Stimulated activated CD4-positive, alpha-beta T cell treated with anti-CD3 and anti-CD28 coated beads, Interleukin-12 subunit alpha, Interleukin-12 subunit beta, amount 100 ng/mL, for 48 hours (primary cell): ENCODE measurements around the gene S100B.

Experiments used
- DNase-seq, 3 donors: peaks; one replicate each; pipeline ENCODE4 v3.0.0-alpha.2; 2020; ENCODE audit warnings: low read depth in 2 of 3, low spot score in 1 of 3

The S100B gene

GRCh38 chr21:46562472-46562871, 42.4 kb downstream of the S100B start:
- DNase-seq: no peak

GRCh38 chr21:46561445-46562090, 43.3 kb downstream of the S100B start:
- DNase-seq: no peak

GRCh38 chr21:46560568-46561444, 44.1 kb downstream of the S100B start:
- no peak for DNase-seq

GRCh38 chr21:46559291-46559983, 45.4 kb downstream of the S100B start:
- DNase-seq: peak; percentile 44 to 59 (median 53)

GRCh38 chr21:46557919-46558392, 46.9 kb downstream of the S100B start:
- no peak for DNase-seq

- no peak for DNase-seq
Measured at GRCh38 chr21:46557469-46557868, 47.4 kb downstream of the S100B start.

- DNase-seq: no peak
Measured at GRCh38 chr21:46556802-46557201, 48.1 kb downstream of the S100B start.

- DNase-seq: no peak
Measured at GRCh38 chr21:46555678-46556077, 49.2 kb downstream of the S100B start.

- no peak for DNase-seq
Measured at GRCh38 chr21:46555225-46555617, 49.7 kb downstream of the S100B start.

GRCh38 chr21:46554431-46555224, 50.3 kb downstream of the S100B start:
- DNase-seq: no peak

- DNase-seq: no peak
Measured at GRCh38 chr21:46553993-46554392, 50.9 kb downstream of the S100B start.

- no peak for DNase-seq
Measured at GRCh38 chr21:46552865-46553379, 52.0 kb downstream of the S100B start.

GRCh38 chr21:46552274-46552673, 52.6 kb downstream of the S100B start:
- DNase-seq: no peak

GRCh38 chr21:46551636-46552241, 53.1 kb downstream of the S100B start:
- no peak for DNase-seq

GRCh38 chr21:46550116-46550941, 54.6 kb downstream of the S100B start:
- DNase-seq: no peak

- no peak for DNase-seq
Measured at GRCh38 chr21:46549650-46550049, 55.2 kb downstream of the S100B start.
